ENCODE measurements around the gene SNAPC3.
"Not testable (repeated sequence)": the region's sequence is repeated elsewhere in the genome, so short reads cannot be mapped to it uniquely, and the experiment has no call there.

SNAPC3 gene

GRCh38 chr9:15423231-15423985 is 732 bp downstream of the SNAPC3 start:
- DNase-seq, result peak; percentile 22

GRCh38 chr9:15426019-15426418 is 3.3 kb downstream of the SNAPC3 start:
- DNase-seq, result no peak

GRCh38 chr9:15427702-15428101 is 5.0 kb downstream of the SNAPC3 start:
- not testable (repeated sequence) for DNase-seq

- no peak for DNase-seq
Measured at GRCh38 chr9:15430920-15431844, 8.5 kb downstream of the SNAPC3 start.

- no peak for DNase-seq
Measured at GRCh38 chr9:15433191-15433590, 10.5 kb downstream of the SNAPC3 start.

GRCh38 chr9:15433661-15434060 is 11.0 kb downstream of the SNAPC3 start:
- DNase-seq, result no peak

- DNase-seq, result no peak
Measured at GRCh38 chr9:15438891-15439290, 16.2 kb downstream of the SNAPC3 start.

GRCh38 chr9:15441841-15442240 is 19.2 kb downstream of the SNAPC3 start:
- not testable (repeated sequence) for DNase-seq

- DNase-seq, result not testable (repeated sequence)
Measured at GRCh38 chr9:15442264-15442663, 19.6 kb downstream of the SNAPC3 start.

- no peak for DNase-seq
Measured at GRCh38 chr9:15444141-15444540, 21.5 kb downstream of the SNAPC3 start.

GRCh38 chr9:15453956-15454355 is 31.3 kb downstream of the SNAPC3 start:
- DNase-seq, result no peak

GRCh38 chr9:15461056-15461455 is 38.4 kb downstream of the SNAPC3 start:
- no peak for DNase-seq

GRCh38 chr9:15461601-15462000 is 38.9 kb downstream of the SNAPC3 start:
- no peak for DNase-seq

- no peak for DNase-seq
Measured at GRCh38 chr9:15468145-15468544, 45.5 kb downstream of the SNAPC3 start.

- no peak for DNase-seq
Measured at GRCh38 chr9:15469406-15469805, 46.7 kb downstream of the SNAPC3 start.

- DNase-seq, result no peak
Measured at GRCh38 chr9:15469862-15470261, 47.2 kb downstream of the SNAPC3 start.

- DNase-seq, result no peak
Measured at GRCh38 chr9:15475923-15476536, 53.4 kb downstream of the SNAPC3 start.

GRCh38 chr9:15480028-15480427 is 57.4 kb downstream of the SNAPC3 start:
- DNase-seq, result no peak

GRCh38 chr9:15482146-15482545 is 59.5 kb downstream of the SNAPC3 start:
- no peak for DNase-seq

- no peak for DNase-seq
Measured at GRCh38 chr9:15484802-15485201, 62.1 kb downstream of the SNAPC3 start.

GRCh38 chr9:15485836-15486666 is 63.4 kb downstream of the SNAPC3 start:
- DNase-seq, result peak; percentile 21

- DNase-seq, result no peak
Measured at GRCh38 chr9:15491950-15492349, 69.3 kb downstream of the SNAPC3 start.
